H7 (cell line): ENCODE results near the gene ACTC1. TPM values are rescaled to one million over a fixed set of nuclear protein-coding genes. Genes with fewer than 3 reads are reported as not detected.

Experiments used
- DNase-seq: peaks from one replicate; pipeline ENCODE4 v3.0.0; 2012
- H3K27me3 ChIP-seq: 2 replicates; pipeline ENCODE4 v1.6.0; 2011; ENCODE audit warnings: mild to moderate bottlenecking, low read length; ENCODE audit not compliant: control insufficient read depth, insufficient read depth
- H3K36me3 ChIP-seq: replicated peaks from 2 replicates; pipeline ENCODE4 v1.5.1; 2011; ENCODE audit warnings: low read length; ENCODE audit not compliant: control insufficient read depth, insufficient read depth
- H3K4me3 ChIP-seq: 2 replicates; pipeline ENCODE4 v1.5.1; 2011; ENCODE audit warnings: low read depth, mild to moderate bottlenecking, control low read depth, low read length, moderate library complexity; ENCODE audit not compliant: insufficient read depth
- total RNA-seq: library from RNA; depleted of rRNA; stranded (reverse); fragments of >200 nt; shearing (Covaris generic); gene quantifications from 2 replicates; pipeline ENCODE4 v1.2.3, GENCODE V29; 2014; rRNA removed

The ACTC1 gene
- total RNA-seq, 1 experiment from 2014 or later, result 2.0 TPM

- no peaks in the 10 kb centered on the region for H3K36me3 ChIP-seq
- H3K27me3 ChIP-seq, result peaks cover 56% of the 10 kb centered on the region
- H3K4me3 ChIP-seq, result no peak overlapping the region
- no peak for DNase-seq
These were observed 38.1 kb downstream of the ACTC1 start for GRCh38 chr15:34757262-34757661.

- H3K4me3 ChIP-seq, result peak overlapping the region; percentile 50
- H3K36me3 ChIP-seq, result no peaks in the 10 kb centered on the region
- peaks cover 56% of the 10 kb centered on the region for H3K27me3 ChIP-seq
- no peak for DNase-seq
These were observed 40.0 kb downstream of the ACTC1 start for GRCh38 chr15:34755419-34755773.

GRCh38 chr15:34754674-34755418 lies 40.5 kb downstream of the ACTC1 start, which contains the start of gene GJD2:
GJD2 (minus strand) TSS chr15:34754998; CDS start chr15:34754488, 510 bp downstream.
- Histone ChIP-seq H3K27me3 (peaks cover 56% of the 10 kb centered on the region), H3K36me3 (no peaks in the 10 kb centered on the region), H3K4me3 (peak within 1 kb of the TSS; percentile 50)
- DNase-seq, result peak; percentile 82

GRCh38 chr15:34754171-34754601 lies 41.2 kb downstream of the ACTC1 start:
- Histone ChIP-seq H3K36me3 (no peaks in the 10 kb centered on the region), H3K27me3 (peaks cover 56% of the 10 kb centered on the region), H3K4me3 (peak overlapping the region; percentile 50; the same call in 1 of the 2 replicates)
- DNase-seq, result peak; percentile 60

GRCh38 chr15:34753236-34753894 lies 42.0 kb downstream of the ACTC1 start:
- Histone ChIP-seq H3K36me3 (no peaks in the 10 kb centered on the region), H3K4me3 (no peak overlapping the region), H3K27me3 (peaks cover 54% of the 10 kb centered on the region)
- DNase-seq, result peak; percentile 79

GRCh38 chr15:34749691-34750090 lies 45.7 kb downstream of the ACTC1 start:
- Histone ChIP-seq H3K27me3 (peaks cover 19% of the 10 kb centered on the region), H3K4me3 (no peak overlapping the region), H3K36me3 (no peaks in the 10 kb centered on the region)
- no peak for DNase-seq

Other genes with a start within 250 kb of the ACTC1 start
- gene GOLGA8B, start 211.9 kb downstream of the ACTC1 start, total RNA-seq, result 18.8 and 21.9 TPM in 2 replicates
- 0.07 TPM in 1 of 2 replicates, not detected in the other for gene GJD2, start 40.6 kb downstream of the ACTC1 start, total RNA-seq
- gene AQR, start 174.2 kb upstream of the ACTC1 start, total RNA-seq, result 36.9 and 55.1 TPM in 2 replicates
- gene ZNF770, start 192.7 kb upstream of the ACTC1 start, total RNA-seq, result 45.7 and 71.5 TPM in 2 replicates